Measurements from ENCODE around the gene SIT1.
"Not testable (repeated sequence)": the region's sequence is repeated elsewhere in the genome, so short reads cannot be mapped to it uniquely, and the experiment has no call there.

Gene SIT1

DNA sequence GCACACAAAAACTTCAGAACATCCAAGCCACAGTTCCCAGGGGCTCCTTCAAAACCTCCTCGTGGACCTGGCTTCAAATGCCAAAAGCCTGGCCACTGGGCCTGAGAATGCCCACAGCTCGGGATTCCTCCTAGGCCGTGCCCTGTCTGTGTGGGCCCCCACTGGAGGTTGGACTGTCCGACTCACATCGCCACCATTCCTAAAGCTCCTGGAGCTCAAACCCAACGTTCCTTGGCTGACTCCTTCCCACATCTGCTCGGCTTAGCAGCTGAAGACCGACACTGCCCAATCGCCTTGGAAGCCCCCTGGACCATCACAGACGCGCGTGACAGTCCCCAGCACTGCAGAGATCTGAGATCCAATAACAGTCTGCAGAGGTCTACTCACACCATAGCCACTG is 7.7 kb downstream of the SIT1 start:
- Histone ChIP-seq H3K36me3 (ENCODE audit: control insufficient read depth, insufficient read depth, low read length, severe bottlenecking) (no peaks in the 10 kb centered on the region), H3K4me1 (ENCODE audit: control insufficient read depth, insufficient read depth, low read length) (peaks cover 54% of the 10 kb centered on the region), H3K4me3 (ENCODE audit: low read length) (no peak overlapping the region), H3K27me3 (replicated peaks; ENCODE audit: control insufficient read depth, insufficient read depth, low read length) (no peaks in the 10 kb centered on the region), H3K9me3 (ENCODE audit: control insufficient read depth, low read length) (no peaks in the 10 kb centered on the region), H3K9ac (ENCODE audit: low read length) (no peak overlapping the region)
- no peak for DNase-seq (ENCODE audit: low read depth)

DNA sequence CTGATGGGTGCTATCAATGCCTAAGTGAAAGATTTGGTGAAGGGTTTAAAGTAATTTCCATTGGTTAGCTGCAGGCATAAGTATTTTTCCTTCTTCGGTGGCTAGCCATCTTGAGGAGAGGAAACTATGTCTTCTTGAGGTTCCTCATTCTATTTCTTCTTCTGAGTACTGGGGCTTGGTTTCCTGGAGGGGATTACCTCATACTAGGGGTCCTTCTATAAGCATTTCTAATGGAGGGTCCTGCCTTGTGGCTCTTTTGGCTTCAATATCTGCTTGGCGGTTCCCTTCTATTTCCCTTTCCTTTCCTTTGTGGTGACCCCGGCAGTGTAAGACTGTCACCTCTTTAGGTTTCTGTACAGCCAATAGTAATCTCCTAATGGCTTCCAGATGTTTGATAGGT is 9.3 kb downstream of the SIT1 start:
- H3K4me1 ChIP-seq (ENCODE audit: control insufficient read depth, insufficient read depth, low read length), result peaks cover 42% of the 10 kb centered on the region
- not testable (repeated sequence) for H3K4me3 ChIP-seq (ENCODE audit: low read length); H3K27me3 ChIP-seq (replicated peaks; ENCODE audit: control insufficient read depth, insufficient read depth, low read length); H3K9me3 ChIP-seq (ENCODE audit: control insufficient read depth, low read length); DNase-seq (ENCODE audit: low read depth); H3K36me3 ChIP-seq (ENCODE audit: control insufficient read depth, insufficient read depth, low read length, severe bottlenecking); H3K9ac ChIP-seq (ENCODE audit: low read length)

DNA sequence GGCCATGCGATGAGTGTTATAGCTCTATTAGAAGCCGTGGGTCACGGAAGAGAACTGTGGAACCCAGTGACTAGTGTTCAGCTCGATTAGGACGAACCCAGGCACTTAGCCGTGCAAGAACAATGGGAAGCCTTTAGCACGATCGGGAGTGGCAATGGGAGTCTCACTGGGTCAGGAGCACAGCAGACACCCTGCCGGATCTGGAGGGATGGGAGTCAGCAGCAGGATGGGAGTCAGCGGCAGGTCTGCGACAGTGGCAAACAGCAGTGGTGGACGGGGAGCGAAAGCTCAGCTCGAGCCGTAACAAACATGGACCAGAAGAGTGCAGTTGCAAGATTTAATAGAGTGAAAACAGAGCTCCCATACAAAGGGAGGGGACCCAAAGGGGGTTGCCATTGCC is 10.3 kb downstream of the SIT1 start:
- H3K36me3 ChIP-seq (ENCODE audit: control insufficient read depth, insufficient read depth, low read length, severe bottlenecking); H3K9ac ChIP-seq (ENCODE audit: low read length); H3K4me3 ChIP-seq (ENCODE audit: low read length); DNase-seq (ENCODE audit: low read depth); H3K9me3 ChIP-seq (ENCODE audit: control insufficient read depth, low read length); H3K27me3 ChIP-seq (replicated peaks; ENCODE audit: control insufficient read depth, insufficient read depth, low read length): not testable (repeated sequence)
- peaks cover 40% of the 10 kb centered on the region for H3K4me1 ChIP-seq (ENCODE audit: control insufficient read depth, insufficient read depth, low read length)

DNA sequence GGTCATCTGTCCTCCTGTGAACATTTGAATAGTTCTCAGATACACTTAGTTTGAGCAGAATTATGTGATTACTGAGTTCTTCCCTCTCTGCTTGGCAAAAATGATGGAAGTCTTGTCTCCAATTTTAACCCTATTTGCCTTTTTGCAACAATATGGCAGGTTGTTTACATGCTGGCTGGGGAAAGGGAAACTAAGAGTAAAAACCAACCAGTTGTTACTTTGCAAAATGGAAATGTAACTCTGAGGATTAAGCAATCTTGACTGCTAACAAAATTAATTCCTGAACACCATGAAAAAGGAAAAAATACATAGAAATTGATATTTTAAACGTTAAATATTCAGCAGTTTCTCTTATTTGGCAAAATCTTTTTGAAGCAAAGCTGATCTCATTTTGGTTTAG is 11.1 kb downstream of the SIT1 start:
- peaks cover 33% of the 10 kb centered on the region for H3K4me1 ChIP-seq (ENCODE audit: control insufficient read depth, insufficient read depth, low read length)
- H3K9me3 ChIP-seq (ENCODE audit: control insufficient read depth, low read length), result no peaks in the 10 kb centered on the region
- H3K9ac ChIP-seq (ENCODE audit: low read length), result no peak overlapping the region
- no peaks in the 10 kb centered on the region for H3K36me3 ChIP-seq (ENCODE audit: control insufficient read depth, insufficient read depth, low read length, severe bottlenecking)
- no peak for DNase-seq (ENCODE audit: low read depth)
- no peaks in the 10 kb centered on the region for H3K27me3 ChIP-seq (replicated peaks; ENCODE audit: control insufficient read depth, insufficient read depth, low read length)
- H3K4me3 ChIP-seq (ENCODE audit: low read length), result no peak overlapping the region

DNA sequence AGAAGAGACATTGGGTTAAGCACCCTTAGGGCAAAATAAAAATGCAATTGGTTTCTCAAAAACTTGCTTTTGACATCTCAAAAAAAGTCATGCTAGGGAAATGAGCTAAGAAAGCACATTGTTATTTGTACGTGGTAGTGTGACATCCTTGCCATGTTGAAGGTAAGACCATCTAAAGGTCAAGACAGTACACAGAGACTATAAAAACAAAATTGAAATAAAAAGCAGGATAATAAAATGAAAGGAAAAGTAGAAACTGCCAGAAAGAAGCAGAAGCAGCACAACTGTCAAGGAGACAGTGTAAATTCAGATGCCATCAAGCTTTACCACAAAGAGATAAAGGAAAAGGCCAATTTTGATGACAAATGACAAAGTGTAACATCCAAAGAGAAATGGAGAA is 11.5 kb downstream of the SIT1 start:
- not testable (repeated sequence) for H3K27me3 ChIP-seq (replicated peaks; ENCODE audit: control insufficient read depth, insufficient read depth, low read length); H3K9ac ChIP-seq (ENCODE audit: low read length); H3K4me3 ChIP-seq (ENCODE audit: low read length); DNase-seq (ENCODE audit: low read depth); H3K36me3 ChIP-seq (ENCODE audit: control insufficient read depth, insufficient read depth, low read length, severe bottlenecking); H3K9me3 ChIP-seq (ENCODE audit: control insufficient read depth, low read length)
- peaks cover 30% of the 10 kb centered on the region for H3K4me1 ChIP-seq (ENCODE audit: control insufficient read depth, insufficient read depth, low read length)

- H3K4me1 ChIP-seq (ENCODE audit: control insufficient read depth, insufficient read depth, low read length), result peaks cover 25% of the 10 kb centered on the region
- H3K9ac ChIP-seq (ENCODE audit: low read length); H3K27me3 ChIP-seq (replicated peaks; ENCODE audit: control insufficient read depth, insufficient read depth, low read length); DNase-seq (ENCODE audit: low read depth); H3K9me3 ChIP-seq (ENCODE audit: control insufficient read depth, low read length); H3K36me3 ChIP-seq (ENCODE audit: control insufficient read depth, insufficient read depth, low read length, severe bottlenecking); H3K4me3 ChIP-seq (ENCODE audit: low read length): not testable (repeated sequence)
Measured at GRCh38 chr9:35638751-35639150, 12.0 kb downstream of the SIT1 start.

GRCh38 chr9:35637427-35637955 is 13.2 kb downstream of the SIT1 start:
- H3K4me1 ChIP-seq (ENCODE audit: control insufficient read depth, insufficient read depth, low read length), result peaks cover 17% of the 10 kb centered on the region
- H3K27me3 ChIP-seq (replicated peaks; ENCODE audit: control insufficient read depth, insufficient read depth, low read length); H3K36me3 ChIP-seq (ENCODE audit: control insufficient read depth, insufficient read depth, low read length, severe bottlenecking); H3K9me3 ChIP-seq (ENCODE audit: control insufficient read depth, low read length); DNase-seq (ENCODE audit: low read depth); H3K4me3 ChIP-seq (ENCODE audit: low read length); H3K9ac ChIP-seq (ENCODE audit: low read length): not testable (repeated sequence)

GRCh38 chr9:35636877-35637246 is 13.9 kb downstream of the SIT1 start:
- H3K27me3 ChIP-seq (replicated peaks; ENCODE audit: control insufficient read depth, insufficient read depth, low read length); DNase-seq (ENCODE audit: low read depth); H3K9ac ChIP-seq (ENCODE audit: low read length); H3K9me3 ChIP-seq (ENCODE audit: control insufficient read depth, low read length); H3K4me3 ChIP-seq (ENCODE audit: low read length); H3K36me3 ChIP-seq (ENCODE audit: control insufficient read depth, insufficient read depth, low read length, severe bottlenecking): not testable (repeated sequence)
- peaks cover 16% of the 10 kb centered on the region for H3K4me1 ChIP-seq (ENCODE audit: control insufficient read depth, insufficient read depth, low read length)

DNA sequence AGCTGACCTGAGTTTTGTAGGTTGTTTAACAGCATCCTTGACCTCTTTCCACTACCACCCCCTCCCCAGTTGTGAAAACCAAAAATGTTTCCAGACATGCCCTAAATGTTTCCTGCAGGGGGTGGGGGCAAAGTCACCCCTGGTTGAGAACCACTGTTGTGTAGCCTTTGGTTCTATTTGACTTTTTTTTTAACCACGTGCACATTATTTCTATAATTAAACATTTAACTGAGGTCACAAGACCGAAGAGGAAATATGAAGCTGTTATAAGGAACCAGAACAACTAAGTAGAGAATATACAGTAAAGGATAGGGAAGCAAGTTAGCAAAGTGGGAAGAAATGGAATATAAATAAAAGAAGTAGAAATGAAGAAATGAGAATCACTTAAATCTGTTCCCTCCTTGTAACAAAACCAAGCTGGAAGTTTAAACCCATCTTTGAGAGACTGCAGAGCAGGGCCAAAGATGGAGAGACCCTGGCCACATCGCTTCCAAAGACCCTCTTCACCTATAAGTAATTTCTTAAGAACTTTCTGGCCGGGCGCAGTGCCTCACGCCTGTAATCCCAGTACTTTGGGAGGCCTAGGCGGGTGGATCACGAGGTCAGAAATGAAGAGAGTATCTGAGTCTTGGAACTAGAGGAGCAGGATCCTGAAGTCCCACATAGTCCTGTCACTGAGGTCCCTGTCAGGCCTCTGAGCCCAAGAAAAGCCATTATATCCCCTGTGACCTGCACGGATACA is 14.4 kb downstream of the SIT1 start:
- no peaks in the 10 kb centered on the region for H3K36me3 ChIP-seq (ENCODE audit: control insufficient read depth, insufficient read depth, low read length, severe bottlenecking)
- DNase-seq (ENCODE audit: low read depth), result no peak
- H3K9me3 ChIP-seq (ENCODE audit: control insufficient read depth, low read length), result no peaks in the 10 kb centered on the region
- H3K9ac ChIP-seq (ENCODE audit: low read length), result no peak overlapping the region
- H3K4me3 ChIP-seq (ENCODE audit: low read length), result no peak overlapping the region
- no peaks in the 10 kb centered on the region for H3K27me3 ChIP-seq (replicated peaks; ENCODE audit: control insufficient read depth, insufficient read depth, low read length)
- H3K4me1 ChIP-seq (ENCODE audit: control insufficient read depth, insufficient read depth, low read length), result peaks cover 16% of the 10 kb centered on the region

GRCh38 chr9:35635730-35636129 is 15.0 kb downstream of the SIT1 start:
- H3K4me3 ChIP-seq (ENCODE audit: low read length), result no peak overlapping the region
- H3K27me3 ChIP-seq (replicated peaks; ENCODE audit: control insufficient read depth, insufficient read depth, low read length), result no peaks in the 10 kb centered on the region
- no peaks in the 10 kb centered on the region for H3K9me3 ChIP-seq (ENCODE audit: control insufficient read depth, low read length)
- H3K36me3 ChIP-seq (ENCODE audit: control insufficient read depth, insufficient read depth, low read length, severe bottlenecking), result no peaks in the 10 kb centered on the region
- peaks cover 16% of the 10 kb centered on the region for H3K4me1 ChIP-seq (ENCODE audit: control insufficient read depth, insufficient read depth, low read length)
- DNase-seq (ENCODE audit: low read depth), result no peak
- no peak overlapping the region for H3K9ac ChIP-seq (ENCODE audit: low read length)

DNA sequence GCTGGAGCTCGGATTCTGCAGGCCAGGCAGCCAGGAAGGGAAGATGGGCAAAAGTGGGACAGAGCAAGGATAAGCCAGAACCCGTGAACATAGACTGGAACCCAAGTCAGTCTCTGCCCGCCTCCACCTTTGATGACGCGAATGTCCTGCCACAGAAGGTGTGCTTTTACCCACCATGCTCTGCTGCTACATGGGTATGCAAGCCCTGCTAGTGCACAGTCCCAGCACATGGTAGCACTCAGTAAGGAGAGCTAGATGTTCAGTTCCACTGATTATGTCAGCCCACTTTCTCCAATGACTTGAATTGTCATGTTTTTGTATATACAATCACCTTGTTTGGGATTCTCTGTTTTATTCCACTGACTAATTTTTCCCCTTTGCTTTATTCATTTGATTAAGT is 21.1 kb downstream of the SIT1 start:
- Histone ChIP-seq H3K4me3 (ENCODE audit: low read length) (no peak overlapping the region), H3K36me3 (ENCODE audit: control insufficient read depth, insufficient read depth, low read length, severe bottlenecking) (no peaks in the 10 kb centered on the region), H3K9ac (ENCODE audit: low read length) (no peak overlapping the region), H3K4me1 (ENCODE audit: control insufficient read depth, insufficient read depth, low read length) (peaks cover 6% of the 10 kb centered on the region), H3K9me3 (ENCODE audit: control insufficient read depth, low read length) (no peaks in the 10 kb centered on the region), H3K27me3 (replicated peaks; ENCODE audit: control insufficient read depth, insufficient read depth, low read length) (no peaks in the 10 kb centered on the region)
- no peak for DNase-seq (ENCODE audit: low read depth)

Measured in adipocyte (in vitro differentiated cells).